GM19455 (cell line): ENCODE data around the gene IRF1.
"Not testable (repeated sequence)": the region's sequence is repeated elsewhere in the genome, so short reads cannot be mapped to it uniquely, and the experiment has no call there.

ENCODE experiments used
- ATAC-seq: cut with Tn5 transposase; IDR thresholded peaks from one replicate; pipeline ENCODE4 v1.9.1; 2021; ENCODE audit not compliant: unreplicated experiment

The IRF1 gene

GRCh38 chr5:132487841-132488555, 2.6 kb downstream of the IRF1 start:
- ATAC-seq, result no peak

GRCh38 chr5:132487095-132487428, 3.5 kb downstream of the IRF1 start:
- no peak for ATAC-seq

- ATAC-seq, result no peak
Observed at GRCh38 chr5:132486318-132487094, 4.1 kb downstream of the IRF1 start.

- ATAC-seq, result no peak
Observed at GRCh38 chr5:132485641-132486317, 4.8 kb downstream of the IRF1 start.

- ATAC-seq, result not testable (repeated sequence)
Observed at GRCh38 chr5:132484876-132485640, 5.5 kb downstream of the IRF1 start.

GRCh38 chr5:132484391-132484725, 6.2 kb downstream of the IRF1 start:
- no peak for ATAC-seq

- ATAC-seq, result no peak
Observed at GRCh38 chr5:132483661-132484390, 6.7 kb downstream of the IRF1 start.

GRCh38 chr5:132483101-132483500, 7.5 kb downstream of the IRF1 start:
- no peak for ATAC-seq

GRCh38 chr5:132481596-132482211, 8.9 kb downstream of the IRF1 start:
- ATAC-seq, result no peak

GRCh38 chr5:132480893-132481595, 9.5 kb downstream of the IRF1 start:
- no peak for ATAC-seq

GRCh38 chr5:132480546-132480892, 10.1 kb downstream of the IRF1 start:
- no peak for ATAC-seq

- no peak for ATAC-seq
Observed at GRCh38 chr5:132480042-132480441, 10.5 kb downstream of the IRF1 start.

GRCh38 chr5:132479111-132479951, 11.2 kb downstream of the IRF1 start:
- no peak for ATAC-seq

- no peak for ATAC-seq
Observed at GRCh38 chr5:132478366-132478871, 12.2 kb downstream of the IRF1 start.

GRCh38 chr5:132477784-132478365, 12.7 kb downstream of the IRF1 start:
- ATAC-seq, result no peak

- ATAC-seq, result no peak
Observed at GRCh38 chr5:132476876-132477781, 13.4 kb downstream of the IRF1 start.
